Kasumi-1 (cell line): ENCODE results near the gene ATXN2.
"Not testable (repeated sequence)": the region's sequence is repeated elsewhere in the genome, so short reads cannot be mapped to it uniquely, and the experiment has no call there.

Experiments used
- DNase-seq, 2 experiments: peaks; one replicate each; lab custom pipeline; 2025; lab: John Stamatoyannopoulos, UW

Gene ATXN2

DNA sequence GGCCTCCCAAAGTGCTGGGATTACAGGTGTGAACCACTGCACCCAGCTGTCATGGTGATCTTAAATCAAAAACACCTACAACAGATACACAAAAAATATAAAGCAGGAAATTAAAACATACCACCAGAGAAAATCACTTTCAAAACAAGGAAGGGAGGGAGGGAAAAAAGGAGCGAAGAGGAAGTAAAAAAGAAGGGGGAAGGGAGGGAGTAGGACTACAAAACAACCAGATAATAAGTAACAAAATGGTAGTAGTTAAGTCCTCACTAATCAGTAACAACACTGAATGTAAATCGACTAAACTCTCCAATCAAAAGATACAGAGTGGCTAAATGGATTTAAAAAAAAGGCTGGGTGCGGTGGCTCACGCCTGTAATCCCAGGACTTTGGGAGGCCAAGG, 104.4 kb downstream of the ATXN2 start:
- DNase-seq = no peak

DNA sequence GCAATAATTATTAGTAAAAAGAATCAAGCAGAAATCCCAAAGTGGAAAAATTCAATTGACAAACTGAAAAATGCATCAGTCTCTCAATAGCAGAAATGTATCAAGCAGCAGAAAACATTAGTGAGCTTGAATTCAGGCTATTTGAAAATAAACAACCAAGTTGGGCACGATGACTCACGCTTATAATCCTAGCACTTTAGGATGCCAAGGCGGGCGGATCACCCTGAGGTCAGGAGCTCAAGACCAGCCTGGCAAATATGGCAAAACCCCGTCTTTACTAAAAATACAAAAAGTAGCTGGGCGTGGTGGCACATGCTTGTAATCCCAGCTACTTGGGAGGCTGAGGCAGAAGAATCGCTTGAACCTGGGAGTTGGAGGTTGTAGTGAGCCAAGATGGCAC, 106.1 kb downstream of the ATXN2 start:
- not testable (repeated sequence) for DNase-seq

DNA sequence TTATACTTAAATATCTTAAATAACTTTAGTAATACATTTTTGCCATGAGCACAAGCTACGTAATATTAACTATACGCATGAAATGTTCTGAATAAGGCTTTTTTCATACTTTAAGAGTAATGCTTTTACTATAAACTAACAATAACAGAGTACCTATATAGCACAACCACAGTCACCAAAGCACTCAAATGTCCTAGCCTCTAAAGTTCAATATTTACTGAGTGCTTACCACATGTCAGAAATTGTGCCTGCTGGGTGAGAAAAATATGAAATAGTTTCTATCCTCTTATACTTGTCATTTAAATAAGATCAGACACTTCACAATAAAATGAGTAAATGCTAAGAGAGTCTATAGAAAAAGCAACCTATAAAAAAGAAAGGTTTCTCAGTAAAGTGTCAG, 110.3 kb downstream of the ATXN2 start:
- no peak for DNase-seq

DNA sequence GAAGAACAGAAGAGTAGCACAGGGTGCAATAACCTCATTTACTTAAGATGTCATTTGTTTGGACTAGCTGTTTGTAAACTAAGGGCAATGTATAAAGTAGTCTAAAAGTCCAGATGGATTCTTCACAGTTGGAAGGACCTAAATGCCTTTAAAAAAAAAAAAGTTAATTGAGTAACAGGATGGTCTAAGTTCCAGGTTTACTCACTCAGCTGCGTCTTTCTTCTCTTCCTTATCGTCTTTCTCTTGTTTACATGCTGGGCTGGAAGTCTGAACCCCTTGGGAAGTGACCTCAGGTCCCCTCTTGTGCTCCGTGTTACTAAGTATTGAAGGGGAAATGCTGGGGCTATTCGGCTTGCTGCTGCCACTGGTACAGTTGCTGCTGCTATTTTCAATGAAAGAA, 110.8 kb downstream of the ATXN2 start:
- DNase-seq = no peak

DNA sequence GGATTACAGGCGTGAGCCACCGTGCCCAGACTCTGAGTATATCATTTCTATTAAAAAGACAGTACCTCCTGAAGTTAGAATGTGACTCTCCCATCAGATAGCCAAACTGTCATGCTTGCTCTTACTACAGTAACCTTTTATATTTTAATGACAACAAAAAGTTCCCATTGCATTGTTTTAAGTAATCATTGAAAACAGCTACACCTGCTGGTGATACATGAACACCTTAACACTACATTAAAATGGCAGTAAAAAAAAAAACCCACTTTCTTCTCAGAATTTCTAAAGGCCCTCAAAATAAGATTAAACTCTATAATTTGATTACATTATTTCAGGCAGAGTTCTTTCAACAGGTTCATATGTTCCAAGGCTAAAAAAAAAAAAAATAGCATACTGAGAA, 116.7 kb downstream of the ATXN2 start:
- DNase-seq = peak in 1 of 2 experiments; percentile 19

DNA sequence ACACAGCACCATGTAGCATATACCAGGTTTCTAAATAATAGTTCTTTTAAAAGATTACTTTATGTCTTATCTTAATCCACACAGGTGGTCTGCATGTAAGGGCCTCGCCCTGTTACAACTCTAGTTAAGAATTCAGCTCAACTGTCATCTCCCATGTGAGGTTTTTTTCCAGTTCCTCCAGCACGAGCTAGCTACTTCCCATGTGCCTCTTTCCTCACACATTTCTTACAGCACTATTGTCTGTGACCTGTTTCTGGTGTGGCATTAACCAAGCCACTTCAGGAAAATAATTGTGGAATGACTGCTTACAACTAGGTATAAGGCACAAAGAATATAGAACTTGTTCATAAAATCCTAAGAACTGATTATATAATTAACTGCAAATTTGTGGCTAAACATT, 127.9 kb downstream of the ATXN2 start:
- peak; percentile 35 to 46 for DNase-seq

DNA sequence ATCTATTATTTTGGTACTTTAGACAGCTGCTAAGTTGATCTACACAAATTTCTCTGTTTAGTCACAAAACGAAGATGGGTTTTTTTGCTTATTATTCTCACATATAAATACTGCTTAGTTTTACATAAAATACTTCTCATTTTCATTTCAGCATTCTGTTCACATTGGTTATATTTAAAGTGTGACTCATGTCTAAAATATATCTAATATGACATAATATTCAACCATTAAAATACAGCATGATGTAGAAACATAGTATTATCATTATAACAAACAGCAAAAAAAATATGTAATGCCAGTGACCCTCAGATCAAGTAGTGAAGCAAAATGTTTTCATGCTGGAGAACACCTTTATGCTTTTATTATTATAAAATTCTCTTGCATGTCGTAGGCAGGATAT, 129.7 kb downstream of the ATXN2 start:
- DNase-seq = no peak

DNA sequence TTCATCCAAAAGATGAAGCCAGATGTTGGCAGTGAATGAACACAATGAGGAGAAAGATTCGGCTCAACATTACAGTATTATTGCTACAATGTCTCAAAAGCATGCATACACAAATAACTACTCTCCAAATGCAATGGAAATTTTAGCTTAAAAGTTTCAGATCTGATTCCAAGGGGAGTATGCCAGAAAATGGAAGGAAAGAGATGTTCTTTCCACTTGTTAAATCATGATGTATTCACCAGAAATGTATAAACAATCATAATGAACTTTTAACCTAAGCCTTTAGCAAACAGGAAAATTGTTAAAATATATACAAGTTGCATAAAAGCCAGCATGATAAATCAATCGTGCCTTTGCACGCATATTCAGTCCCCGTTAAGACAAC, 131.3 kb downstream of the ATXN2 start:
- DNase-seq = no peak

DNA sequence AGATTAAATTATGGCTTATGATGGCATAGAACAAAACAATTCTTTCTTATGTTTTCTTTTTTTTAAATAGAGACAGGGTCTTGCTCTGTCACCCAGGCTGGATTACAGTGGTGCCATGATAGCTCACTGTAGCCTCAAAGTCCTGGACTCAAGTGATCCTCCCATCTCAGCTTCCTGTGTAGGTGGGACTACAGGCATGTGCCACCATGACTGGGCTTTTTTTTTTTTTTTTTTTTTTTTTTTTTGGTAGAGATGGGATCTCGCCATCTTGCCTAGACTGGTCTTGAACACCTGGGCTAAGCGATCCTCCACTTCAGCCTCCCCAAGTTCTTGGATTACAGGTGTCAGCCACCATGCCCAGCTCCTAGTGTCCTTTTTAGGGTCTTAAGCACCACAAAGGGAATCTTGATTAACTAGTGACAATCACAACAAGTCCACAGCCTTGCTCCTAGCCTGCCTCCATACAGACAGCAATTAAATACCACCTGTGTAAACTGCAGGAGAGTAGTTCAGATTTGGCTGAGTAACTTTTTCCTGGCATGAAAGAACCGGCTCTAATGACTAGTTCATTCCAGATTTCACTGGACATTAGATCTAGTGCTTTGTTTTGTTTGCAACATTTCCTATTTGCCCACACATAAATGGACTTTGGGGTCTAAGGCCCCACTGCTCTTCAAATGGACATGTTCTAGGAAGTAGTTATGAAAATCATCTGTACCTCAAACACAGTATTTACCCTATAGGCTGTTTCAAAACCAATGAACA, 131.8 kb downstream of the ATXN2 start:
- DNase-seq = no peak

DNA sequence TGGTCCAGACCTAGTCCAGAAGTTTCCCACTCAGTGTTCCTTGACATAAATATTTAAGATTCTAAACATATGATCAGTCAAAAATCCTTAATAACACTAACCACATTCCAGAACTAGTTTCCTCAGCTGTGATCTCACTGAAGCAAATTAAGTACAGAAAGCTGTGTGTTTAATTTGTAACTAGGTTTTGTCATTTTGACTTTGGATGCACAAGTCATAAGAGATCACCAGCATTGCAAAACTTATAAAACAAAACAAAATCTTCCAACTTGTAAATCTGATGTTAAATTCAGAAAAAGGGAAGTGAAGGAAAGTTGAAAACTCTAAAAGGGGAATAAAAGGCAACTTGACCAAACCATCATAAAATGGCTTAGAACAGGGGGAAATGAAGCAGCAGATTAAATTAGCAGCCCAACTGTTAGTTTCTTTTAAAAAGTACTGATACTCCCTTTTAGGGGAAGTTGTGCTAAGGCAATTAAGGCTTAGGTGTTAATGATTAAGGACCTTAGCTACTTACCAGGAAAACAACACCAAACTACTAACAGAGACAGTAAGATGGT, 136.8 kb downstream of the ATXN2 start:
- peak; percentile 30 to 51 for DNase-seq

DNA sequence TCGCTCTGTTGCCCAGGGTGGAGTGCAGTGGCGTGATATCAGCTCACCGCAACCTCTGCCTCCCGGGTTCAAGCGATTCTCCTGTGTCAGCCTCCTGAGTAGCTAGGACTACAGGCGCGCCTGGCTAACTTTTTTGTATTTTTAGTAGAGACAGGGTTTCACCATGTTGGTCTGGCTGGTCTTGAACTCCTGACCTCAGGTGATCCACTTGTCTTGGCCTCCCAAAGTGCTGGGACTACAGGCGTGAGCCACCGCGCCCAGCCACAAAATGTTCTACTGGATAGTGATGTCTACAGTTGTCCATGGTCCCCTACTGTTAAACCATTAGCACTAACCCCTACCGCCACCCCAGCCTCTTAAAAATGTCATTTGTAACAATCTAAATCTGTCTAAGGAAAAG, 139.0 kb downstream of the ATXN2 start:
- DNase-seq = not testable (repeated sequence)

DNA sequence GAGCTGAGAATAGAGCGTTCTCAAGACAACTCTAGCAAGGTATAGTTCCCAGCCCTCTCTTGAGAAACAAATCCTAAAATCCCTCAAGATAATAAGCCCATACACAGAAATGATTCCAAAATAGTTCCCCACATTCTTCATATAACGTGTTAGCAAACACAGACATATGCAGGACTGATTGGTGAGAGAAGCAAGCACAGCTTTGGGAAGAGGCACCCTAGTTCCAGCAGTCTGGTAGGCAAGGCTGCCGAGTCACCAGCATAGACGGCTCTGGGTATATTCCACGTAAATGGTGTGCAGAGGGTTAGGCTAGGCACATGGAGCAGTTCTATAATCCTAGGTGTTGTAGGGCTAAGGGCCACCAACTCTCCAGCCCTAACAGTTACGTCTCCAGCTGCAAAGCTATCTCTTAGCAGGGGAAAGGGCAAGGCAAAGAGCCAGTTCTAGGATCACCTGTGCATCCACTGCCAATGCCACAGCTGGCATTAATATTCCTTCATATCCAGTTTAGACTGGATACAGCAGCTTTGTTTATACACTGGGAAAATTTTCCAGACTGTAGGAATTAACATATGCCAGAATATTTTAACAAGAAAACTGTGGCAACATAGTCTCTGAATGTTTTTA, 140.5 kb downstream of the ATXN2 start:
- DNase-seq = no peak

DNA sequence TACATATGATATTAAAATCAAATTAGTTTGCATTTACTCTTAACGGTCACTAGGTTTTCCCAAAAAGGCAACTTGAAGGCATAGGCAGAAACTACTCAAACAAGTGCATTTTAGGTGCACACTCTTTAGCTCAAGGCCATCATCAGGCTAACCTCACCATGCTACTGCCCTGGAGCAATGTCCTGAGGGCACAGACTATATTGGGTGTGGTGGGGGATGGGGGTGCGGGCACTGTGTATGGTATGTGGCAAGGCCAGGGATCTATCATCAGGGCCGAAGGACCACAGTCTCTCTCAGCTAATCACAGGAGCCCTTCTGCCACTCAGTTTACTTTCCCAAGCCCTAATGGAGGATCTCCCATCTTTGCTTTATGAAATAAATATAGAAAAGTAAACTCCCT, 141.5 kb downstream of the ATXN2 start:
- no peak for DNase-seq

DNA sequence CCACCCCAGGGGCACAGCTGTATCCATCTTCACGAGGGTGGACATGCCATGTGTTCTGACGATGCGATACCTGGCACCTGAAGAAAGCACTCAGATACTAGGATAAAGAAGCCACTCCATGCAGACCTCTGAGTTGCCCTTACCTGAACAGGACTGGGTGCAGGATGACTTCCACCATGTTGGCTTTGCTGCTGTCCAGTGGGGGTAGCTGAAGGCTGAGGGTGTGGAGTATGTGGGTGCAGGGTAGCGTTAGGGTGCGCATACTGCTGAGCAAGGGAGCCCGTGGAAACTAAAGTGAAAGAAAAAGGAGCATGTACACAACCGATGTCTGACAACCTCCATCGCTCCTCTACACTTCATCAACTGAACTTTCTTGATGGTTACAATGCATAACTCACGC, 142.0 kb downstream of the ATXN2 start:
- DNase-seq = no peak

DNA sequence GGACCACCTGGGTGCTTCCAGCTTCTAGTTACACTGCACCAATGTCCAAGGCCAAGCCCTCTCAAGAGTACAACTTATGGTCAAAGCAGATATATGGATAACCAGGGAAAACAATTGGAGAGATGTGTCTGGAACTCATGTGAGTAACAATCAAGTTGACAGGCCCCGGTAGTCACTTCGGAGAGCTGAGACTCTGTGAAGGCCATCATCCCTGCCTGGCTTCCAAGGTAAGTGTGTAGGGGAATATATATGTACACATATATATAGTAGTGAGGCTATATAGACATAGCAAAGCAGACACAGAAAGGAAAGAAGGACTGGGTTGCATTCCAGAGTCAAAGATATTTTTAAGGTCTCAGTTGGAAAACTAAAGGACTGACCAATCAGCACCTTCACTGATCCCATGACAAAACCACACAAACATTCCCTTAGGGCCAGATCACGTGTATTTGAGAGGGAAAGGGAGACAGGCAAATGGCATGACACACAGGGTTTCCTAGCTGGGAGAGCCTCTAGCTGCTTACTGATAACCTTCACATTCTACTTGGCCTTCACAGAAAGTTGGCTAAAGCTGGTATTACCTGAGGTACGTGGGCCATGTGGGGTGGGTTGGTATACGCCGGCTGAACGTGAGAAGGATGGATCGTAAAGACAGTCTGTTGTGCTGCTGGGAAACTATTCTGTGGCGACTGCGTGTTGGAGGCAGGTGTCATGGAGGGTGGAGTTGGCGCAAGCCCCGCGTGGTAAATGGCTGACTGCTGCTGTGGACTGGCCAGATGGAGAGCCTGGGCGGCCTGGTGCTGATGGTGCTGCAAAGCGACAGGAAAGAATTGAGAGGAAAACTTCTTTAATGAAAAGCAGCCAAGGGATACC, 143.4 kb downstream of the ATXN2 start:
- DNase-seq = no peak

DNA sequence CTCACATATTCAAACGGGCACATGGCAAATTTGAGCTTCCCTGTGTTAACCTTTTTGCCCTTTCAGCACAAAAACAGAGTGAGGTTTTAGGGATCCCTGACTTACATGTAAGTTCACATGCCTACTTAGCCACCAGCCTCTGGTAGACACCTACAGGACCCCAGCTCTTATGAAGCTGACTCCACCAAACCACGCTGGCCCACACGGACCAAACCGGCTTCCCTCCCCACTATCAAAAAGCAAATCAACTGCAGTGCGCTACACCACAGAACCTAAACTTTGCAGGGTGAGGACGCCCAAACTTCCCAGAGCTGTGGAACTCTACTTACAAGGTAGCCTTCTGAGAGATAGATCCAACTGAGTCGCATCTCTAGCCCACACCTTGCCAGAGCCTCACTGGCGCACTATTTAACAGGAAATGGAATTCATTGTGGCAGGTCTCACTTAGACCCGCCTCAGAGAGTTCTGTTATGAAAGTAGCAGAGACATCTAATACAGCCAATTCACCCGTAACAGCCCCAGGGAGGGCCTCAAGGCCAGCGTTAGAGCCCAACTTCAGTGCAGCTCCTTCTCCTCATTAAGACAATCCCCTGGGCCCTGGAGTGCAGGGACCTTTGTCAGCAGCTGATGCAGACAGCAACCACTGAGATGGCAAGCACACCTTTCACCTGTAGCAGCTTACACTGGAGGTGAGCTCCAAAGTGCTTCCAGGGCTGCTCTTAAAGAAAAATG, 144.2 kb downstream of the ATXN2 start:
- no peak for DNase-seq

DNA sequence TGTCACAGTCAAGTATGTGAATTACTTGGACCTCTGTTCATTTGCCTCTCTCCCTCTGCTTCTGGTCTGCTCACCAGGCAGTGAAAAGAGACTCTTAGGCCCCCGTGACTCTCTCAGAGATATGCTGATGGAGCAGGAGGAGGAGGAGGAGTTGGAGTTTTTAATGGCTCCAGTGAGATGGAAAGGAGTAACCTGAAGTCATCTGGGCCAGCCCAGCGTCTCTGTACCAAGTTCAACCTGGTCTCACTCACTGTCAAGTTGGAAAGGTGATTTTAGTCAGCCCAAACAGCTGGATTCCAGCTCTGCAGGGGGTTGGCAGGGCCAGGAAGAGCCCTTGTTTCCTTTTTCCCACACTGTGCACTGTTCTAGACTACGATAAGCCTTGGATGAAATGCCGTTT, 144.8 kb downstream of the ATXN2 start:
- DNase-seq = no peak

DNA sequence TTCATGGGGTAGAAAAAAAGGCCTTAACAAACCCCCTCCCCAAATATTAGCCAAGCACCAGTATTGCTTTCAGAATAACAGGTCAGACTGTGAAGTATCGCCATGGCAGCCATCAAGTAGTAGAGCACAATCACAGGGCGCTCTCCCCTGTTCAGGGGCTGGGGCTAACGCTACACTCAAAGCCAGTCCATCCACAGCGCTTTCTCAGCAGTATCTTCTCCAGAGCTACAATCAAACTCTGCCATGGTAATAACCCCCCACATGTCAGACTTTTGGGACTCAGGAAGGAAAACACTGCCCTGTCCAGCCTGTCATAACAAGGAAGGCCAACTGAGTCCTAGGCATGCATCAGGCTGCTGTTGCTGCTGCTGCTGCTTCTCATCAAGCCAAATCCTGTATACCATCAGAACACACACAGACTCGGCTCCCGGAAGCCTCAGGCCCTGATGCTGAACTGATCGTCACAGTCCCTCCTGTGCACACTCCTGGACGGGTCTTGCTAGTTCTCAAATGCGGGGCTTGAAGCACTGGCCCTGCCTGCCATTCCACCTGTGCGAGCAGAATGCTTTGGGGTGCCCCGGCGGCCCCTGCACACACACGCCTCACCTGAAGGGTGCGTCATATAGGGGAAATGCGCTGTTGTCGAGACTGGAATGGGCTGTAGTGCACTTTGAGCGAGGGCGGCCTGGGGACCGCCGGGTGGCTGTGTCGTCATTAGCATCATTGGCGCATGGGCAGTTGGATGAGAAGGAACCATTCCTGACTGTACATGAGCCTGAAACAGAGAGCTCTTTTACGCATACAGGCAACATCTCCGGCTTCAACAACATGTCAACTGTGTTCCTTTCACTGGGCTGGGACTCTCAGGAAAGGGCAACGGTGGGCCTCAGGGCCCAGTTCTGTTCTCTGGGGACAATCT, 145.8 kb downstream of the ATXN2 start:
- no peak for DNase-seq

DNA sequence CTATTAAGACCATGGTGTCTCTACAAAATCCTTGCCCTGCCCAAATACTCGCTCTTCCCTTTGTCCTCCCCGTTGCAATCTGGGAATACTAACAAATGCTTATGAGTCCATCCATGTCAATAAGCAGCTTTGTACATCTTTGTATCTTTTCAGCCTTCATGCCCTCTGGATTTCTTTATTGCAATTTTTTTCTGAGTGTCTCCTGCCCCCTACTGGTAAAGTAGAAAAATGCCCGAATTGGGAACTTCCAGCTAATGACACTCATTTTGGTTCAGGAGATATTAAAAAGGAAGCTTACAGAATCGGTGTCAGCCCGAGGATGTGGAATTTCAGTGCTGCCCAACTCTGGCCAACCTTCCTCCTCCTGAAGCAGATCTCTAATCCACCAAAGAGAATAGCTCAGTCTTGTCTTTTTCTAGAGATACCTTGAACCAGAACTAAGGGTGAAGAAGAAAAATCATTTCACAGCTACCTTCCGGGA, 147.4 kb downstream of the ATXN2 start:
- DNase-seq = peak; percentile 78 to 87

DNA sequence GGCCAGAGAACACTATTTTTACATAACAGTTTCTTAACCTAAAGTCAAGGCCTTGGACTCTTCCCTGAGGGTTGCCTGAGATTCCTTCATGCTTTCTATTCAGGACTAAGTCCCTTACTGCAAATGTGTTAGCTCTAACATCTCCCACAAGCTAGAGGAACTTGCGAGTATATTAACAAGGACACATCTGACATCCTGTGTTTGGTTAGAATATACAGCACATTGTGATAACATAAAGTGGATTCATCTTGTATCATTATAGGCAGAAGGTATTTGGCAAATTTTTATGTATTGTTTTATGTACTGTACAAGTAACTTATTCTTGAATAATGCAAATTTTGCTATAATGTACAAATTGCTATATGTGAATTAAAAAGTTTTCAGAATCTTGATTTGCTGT, 147.9 kb downstream of the ATXN2 start:
- DNase-seq = no peak

DNA sequence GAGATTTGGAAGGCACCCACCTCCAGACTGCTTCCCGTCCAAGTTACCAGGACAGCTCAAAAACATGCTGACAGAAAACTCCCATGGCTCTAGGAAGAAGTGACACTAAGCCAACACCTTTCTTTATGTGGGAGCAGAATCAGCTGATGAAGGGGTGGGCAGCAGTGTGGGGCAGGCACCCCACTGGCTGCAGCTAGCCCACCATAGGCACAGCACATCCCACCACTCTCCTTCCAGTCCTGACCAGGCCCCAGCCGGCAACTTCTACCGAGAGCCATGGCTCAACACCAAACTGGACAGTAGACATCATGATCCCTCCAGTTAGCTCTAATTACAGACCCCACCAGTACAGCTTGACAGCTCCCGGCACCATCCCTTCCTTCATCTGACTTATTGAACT, 148.4 kb downstream of the ATXN2 start:
- DNase-seq = no peak
